ENCODE results near the gene NHS.

NHS gene

DNA sequence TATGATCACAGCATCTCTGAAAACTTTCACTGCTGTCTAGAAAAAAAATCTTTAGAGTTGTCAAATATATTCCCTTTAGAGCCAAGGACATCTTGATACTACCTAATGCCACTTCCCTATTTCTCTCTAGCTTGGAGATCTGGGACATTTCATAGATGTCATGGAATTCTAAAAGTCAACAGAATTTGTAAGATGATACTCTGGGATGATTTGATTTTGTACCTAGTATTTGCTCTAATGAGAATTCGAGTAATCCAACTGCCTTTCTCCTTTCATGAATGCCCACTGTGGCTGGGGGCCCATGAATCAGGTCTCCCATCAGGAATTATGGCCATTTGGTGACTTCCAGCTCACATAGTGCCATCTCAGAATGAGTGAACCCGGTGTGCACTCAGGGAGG is 73.2 kb downstream of the NHS start:
- TF ChIP-seq POLR2A (IDR thresholded peaks at IDR 0.05; ENCODE audit: low read depth, low read length) = no peak
- FAIRE-seq (no peak), DNase-seq (ENCODE audit: insufficient read length, low spot score) (no peak)

DNA sequence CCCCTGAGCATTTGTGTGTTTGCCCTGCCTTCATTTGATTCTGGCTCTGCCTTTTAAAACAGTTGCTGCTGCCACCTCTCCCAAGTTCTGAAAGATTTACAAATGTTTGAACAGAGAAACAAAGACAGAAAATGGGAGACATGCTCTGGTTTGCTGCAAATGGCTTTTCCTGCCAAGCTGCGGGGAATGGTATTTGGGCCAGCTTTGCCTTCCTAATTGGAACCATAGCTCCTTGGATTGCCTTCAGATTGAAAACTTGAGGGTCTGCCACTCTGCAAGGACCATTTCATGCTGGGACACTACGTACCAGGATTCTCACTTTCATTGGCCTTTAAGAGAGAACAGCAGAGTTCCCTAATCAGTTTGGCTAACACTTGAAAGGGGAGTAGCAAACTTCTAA is 74.9 kb downstream of the NHS start:
- no peak for TF ChIP-seq POLR2A (IDR thresholded peaks at IDR 0.05; ENCODE audit: low read depth, low read length)
- no peak for FAIRE-seq
- DNase-seq (ENCODE audit: insufficient read length, low spot score) = no peak

DNA sequence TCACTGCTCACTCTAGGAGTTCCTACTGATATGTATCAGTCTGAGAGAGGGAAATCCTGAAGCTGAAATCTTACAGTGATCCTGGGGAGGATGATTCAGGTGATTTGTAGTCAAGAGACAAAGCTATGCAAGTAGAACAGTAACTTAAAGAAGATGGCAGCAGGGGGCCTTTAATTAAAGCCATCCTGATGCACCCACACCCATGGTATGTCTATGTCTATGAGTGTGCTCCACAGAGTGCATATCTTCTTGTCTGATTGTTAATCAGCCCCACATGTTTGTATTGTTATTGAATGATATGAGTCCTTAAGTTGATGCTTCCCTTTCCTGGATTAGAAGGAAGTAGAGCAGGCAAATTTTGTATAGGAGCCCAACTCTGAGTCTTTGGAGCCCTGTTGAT is 78.8 kb downstream of the NHS start:
- FAIRE-seq = no peak
- no peak for TF ChIP-seq POLR2A (IDR thresholded peaks at IDR 0.05; ENCODE audit: low read depth, low read length)

DNA sequence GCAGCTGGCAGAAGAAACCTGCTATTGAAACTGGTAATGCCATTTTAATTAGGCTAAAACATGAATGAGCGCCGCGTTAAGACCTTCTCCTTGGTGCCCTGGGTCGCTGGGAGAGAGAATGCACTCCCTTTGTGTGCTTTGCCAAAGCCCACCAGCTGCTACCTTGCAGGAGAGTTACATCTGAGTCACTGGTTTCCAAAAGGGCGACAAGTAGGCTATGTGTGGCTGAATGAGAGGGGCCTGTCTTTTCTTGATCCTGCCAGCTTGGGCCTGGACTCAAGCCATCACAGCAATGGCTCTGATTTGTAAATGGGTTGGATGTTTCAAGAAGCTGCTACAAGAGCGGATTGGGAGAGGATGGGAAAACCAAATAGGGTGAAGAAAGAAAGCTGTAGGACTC is 81.5 kb downstream of the NHS start:
- TF ChIP-seq POLR2A (IDR thresholded peaks at IDR 0.05; ENCODE audit: low read depth, low read length) = no peak
- no peak for FAIRE-seq
- DNase-seq (ENCODE audit: insufficient read length, low spot score) = no peak

More for the DNA sequence above, 78.8 kb downstream of the NHS start:
- DNase-seq (ENCODE audit: insufficient read length, low spot score) = no peak

DNA sequence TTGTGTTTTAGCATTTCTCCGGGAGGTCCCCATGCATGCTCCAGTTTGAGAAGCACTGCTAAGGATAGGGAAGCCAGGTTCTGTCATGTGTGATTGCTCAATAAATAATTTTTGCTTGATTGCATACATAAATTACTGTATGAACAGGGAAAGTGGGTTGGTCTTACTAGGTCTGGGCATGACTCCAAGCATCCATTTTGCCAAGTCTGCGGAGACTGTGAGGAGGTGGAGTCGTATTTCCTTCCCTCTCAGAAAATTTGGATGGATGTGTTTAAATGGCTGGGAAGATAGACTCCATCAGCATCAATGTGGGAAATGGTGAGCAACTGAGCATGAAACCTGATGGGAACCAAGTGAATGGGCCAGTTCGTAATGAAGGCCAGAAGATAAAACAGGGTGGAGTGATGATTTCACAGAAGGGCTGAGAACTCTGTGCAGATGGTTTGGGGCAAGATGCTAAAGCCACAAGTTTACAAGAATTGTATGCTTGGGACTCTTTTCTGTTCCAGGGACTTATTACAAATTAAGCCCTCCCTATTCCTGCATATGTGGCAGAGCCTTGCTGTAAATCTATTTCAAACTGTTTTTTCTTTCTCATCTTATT is 84.1 kb downstream of the NHS start:
- FAIRE-seq (no peak), DNase-seq (ENCODE audit: insufficient read length, low spot score) (no peak)
- TF ChIP-seq POLR2A (IDR thresholded peaks at IDR 0.05; ENCODE audit: low read depth, low read length) = no peak

DNA sequence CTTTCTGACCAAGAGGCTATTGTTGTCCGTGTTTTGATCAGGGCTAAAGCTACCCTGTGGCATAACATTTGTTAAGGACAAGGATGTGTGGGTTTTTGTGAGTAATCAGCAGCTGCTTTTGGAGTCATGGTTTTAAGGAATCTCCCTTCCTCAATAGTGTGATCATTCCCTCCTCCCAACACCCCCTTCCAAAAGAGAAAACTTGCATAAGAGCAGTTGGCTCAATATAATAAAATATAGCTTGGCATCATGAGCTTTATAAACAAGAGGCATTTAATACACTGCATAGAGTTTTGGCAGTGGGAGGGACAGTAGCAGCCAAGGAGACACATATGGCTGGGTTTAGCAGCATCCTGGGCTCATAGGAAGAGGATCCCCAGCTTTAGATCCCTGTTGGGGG is 84.7 kb downstream of the NHS start:
- no peak for TF ChIP-seq POLR2A (IDR thresholded peaks at IDR 0.05; ENCODE audit: low read depth, low read length)
- FAIRE-seq = no peak
- DNase-seq (ENCODE audit: insufficient read length, low spot score) = no peak

DNA sequence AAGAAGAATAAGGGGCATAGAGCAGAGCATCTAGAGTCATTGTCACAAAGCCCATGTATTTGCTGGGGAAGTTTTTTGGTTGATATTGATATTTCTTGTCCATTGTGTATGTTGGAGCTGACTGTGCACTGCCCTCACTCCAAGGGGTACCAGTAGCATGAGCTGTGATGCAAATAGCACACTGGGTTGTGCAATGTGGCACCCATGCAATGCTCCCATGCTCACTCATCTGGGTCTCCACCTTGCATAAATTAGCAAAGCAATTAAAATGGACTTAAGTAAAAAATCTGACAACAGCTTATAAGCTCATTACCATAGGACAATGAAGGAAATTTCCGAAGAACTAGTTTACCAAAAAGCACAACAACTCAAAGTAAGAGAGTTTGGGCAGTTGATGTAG is 87.9 kb downstream of the NHS start:
- no peak for TF ChIP-seq POLR2A (IDR thresholded peaks at IDR 0.05; ENCODE audit: low read depth, low read length)
- no peak for FAIRE-seq

DNA sequence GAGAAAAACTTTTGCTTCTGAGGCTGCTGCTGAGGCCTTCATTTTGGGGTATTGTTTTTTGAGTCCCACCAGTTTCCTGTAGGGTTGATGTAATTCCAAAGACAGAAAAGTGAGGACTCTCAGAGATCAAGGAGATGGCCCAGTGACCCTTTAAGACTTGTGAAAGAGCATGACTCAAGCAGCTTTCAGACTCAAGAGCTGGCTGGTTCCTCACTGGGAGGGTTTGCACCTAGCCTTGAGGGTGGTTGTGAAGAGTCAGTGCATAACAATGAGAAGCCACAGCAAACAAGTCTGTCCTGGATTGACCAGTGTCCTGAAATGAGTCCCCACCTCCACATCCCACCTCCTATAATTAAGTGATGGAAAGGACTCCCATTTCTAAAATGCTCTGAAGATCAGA is 89.2 kb downstream of the NHS start:
- TF ChIP-seq POLR2A (IDR thresholded peaks at IDR 0.05; ENCODE audit: low read depth, low read length) = no peak
- DNase-seq (ENCODE audit: insufficient read length, low spot score) (no peak), FAIRE-seq (no peak)

More for the DNA sequence above, 87.9 kb downstream of the NHS start:
- DNase-seq (ENCODE audit: insufficient read length, low spot score) = no peak

DNA sequence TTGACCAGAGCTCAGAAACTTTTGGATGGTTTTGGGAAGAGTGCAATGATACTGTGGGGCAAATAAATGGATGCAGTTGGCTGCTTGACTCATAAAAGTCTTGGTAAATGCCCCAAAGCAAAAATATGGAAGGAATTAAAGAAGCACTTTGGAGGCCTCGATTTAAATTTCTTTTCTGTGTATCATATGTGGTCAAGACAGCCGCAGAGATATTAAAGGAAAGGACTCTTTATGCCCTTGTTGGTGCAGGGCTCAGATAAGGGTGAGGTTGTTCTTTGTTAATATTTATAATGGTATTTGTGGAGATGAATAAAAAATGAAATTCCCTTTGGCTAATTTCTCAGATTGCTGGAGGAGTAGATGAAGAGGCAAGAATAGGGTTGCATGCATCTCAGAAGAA is 90.2 kb downstream of the NHS start:
- no peak for DNase-seq (ENCODE audit: insufficient read length, low spot score)
- no peak for FAIRE-seq
- TF ChIP-seq POLR2A (IDR thresholded peaks at IDR 0.05; ENCODE audit: low read depth, low read length) = no peak

DNA sequence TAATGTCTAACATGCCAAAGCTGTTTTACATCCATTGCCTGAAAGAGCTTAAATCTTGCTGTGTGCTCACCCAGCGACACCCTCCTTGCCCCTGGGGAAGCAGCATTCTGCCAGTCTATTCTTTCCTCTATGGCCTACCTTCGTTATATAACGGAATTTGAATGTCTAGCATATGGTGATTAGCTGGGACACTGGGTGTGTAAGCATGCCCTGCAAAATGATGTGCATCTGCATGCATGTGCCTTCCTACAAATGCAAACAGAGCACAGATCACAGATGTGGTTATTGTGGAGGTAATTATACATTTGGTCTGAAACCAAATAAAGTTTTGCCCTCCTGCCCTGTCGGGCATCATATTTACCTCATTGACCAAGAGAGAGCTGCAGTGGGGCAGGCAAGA is 90.8 kb downstream of the NHS start:
- FAIRE-seq (no peak), DNase-seq (ENCODE audit: insufficient read length, low spot score) (no peak)
- no peak for TF ChIP-seq POLR2A (IDR thresholded peaks at IDR 0.05; ENCODE audit: low read depth, low read length)

DNA sequence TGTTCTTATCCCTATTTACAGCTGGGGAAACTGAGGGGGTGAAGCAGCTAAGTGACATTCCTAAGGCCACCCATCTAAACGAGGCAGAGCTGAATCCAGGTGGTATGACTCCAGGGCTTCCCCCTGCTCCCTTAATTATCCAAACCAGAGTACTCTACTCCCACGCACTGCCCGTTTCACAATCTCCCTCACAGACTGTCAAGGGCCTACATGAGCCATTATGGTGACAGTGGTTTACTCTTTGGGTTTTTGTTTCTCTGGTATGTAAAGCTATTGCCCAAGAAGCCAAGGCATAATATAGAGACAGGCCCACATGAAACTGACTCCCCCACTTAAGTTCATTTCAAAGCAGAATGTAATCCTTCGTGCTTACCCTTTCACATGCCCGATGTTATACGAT is 95.1 kb downstream of the NHS start:
- no peak for DNase-seq (ENCODE audit: insufficient read length, low spot score)
- no peak for FAIRE-seq

DNA sequence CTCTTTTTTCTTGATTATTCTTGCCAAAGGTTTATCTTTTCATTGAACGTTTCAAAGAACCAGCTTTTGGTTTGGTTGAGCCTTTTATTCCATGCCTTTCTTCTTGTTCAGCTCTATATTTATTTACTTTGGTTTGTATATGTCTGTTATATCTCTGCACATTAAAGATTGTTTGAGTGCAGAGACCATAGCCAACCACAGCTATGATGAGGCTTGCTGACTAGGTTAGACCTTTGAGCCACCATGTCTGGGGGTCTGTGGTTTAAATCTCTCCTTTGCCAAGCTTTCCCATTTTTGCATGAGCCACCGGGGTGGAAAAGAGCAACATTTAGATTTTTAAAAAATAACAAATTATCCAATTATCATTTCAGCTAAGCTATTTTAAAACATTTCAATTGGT is 96.1 kb downstream of the NHS start:
- FAIRE-seq (no peak), DNase-seq (ENCODE audit: insufficient read length, low spot score) (no peak)
- no peak for TF ChIP-seq POLR2A (IDR thresholded peaks at IDR 0.05; ENCODE audit: low read depth, low read length)

More for the DNA sequence above, 95.1 kb downstream of the NHS start:
- no peak for TF ChIP-seq POLR2A (IDR thresholded peaks at IDR 0.05; ENCODE audit: low read depth, low read length)

DNA sequence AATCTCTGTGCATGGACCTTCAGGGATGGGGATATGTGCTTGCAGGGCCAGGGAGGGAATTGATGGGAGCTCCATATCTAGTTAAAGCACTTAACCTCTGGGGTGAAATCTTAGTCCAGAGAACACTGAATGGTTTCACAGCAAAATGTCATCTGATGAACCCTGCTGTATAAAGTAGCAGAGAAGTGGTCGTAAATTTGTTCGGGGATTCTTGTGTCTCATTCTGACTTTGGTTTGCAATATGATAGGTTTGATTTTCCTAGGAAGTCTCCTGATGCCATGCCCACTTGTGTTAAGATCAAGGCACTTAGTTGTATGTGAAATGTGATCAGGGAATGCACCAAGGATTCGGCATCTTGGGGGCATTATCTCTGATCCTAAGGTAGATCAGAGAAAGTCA is 96.9 kb downstream of the NHS start:
- DNase-seq (ENCODE audit: insufficient read length, low spot score) (no peak), FAIRE-seq (no peak)
- no peak for TF ChIP-seq POLR2A (IDR thresholded peaks at IDR 0.05; ENCODE audit: low read depth, low read length)

DNA sequence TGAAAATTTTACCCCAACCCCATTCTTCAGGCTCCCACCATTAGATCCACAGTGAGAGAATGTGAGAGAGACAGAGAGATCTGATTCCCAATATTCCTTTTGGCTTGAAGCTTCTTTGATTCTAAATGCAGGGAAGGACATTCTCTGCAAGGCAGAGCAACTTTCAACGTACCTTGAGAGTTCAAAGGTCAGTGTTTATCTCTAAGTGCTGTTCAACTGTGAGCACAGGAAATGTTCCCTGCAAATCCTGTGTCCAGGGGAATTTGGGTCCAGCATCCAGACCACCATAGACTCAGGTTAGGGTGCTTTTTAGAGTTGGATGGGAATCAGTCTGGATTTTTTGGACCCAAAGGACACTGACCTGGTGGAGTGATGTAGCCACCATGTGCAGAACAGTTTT is 97.4 kb downstream of the NHS start:
- FAIRE-seq (no peak), DNase-seq (ENCODE audit: insufficient read length, low spot score) (no peak)
- no peak for TF ChIP-seq POLR2A (IDR thresholded peaks at IDR 0.05; ENCODE audit: low read depth, low read length)

DNA sequence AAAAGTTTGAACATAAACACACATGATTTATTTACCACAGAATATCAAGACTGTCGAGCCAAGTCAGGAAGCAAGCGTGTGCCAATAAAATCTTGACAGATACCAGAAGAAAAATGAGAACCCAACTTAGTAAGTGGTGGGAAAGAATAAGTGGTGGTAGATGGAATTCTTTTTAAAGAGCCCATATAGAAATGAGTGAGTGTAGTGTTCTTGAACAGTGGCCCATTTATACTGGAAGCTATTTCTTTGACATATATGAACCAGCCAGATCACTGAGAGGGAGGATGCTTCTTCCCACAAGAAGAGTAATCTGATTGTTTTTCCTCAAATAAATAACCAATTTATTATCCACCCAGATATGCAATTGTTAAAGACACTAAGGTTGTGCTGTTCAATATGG is 98.0 kb downstream of the NHS start:
- DNase-seq (ENCODE audit: insufficient read length, low spot score) = no peak
- no peak for TF ChIP-seq POLR2A (IDR thresholded peaks at IDR 0.05; ENCODE audit: low read depth, low read length)

DNA sequence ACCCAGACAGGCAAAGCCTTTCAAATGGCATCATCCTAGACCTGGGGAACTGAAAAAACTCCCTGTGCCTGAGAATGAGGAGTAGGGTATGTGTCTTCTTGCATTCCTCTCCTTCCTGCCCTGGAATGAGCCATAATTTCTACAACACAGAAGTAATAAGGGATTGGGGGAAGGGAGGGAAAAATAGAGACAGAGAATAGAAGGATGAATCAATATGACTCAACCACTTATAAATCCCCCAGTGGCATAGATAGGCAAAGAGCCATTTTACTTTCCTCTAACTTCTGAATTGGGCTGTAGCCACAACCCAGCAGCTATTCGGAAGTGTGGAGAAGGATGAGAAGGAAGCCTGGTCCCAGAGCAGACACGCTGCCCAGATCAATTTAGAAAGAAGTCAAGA is 99.9 kb downstream of the NHS start:
- FAIRE-seq = no peak
- TF ChIP-seq POLR2A (IDR thresholded peaks at IDR 0.05; ENCODE audit: low read depth, low read length) = no peak
- DNase-seq (ENCODE audit: insufficient read length, low spot score) = peak; percentile 2

More for the DNA sequence above, 98.0 kb downstream of the NHS start:
- FAIRE-seq = no peak

Data from H54 (cell line).